ENCODE measurements around the gene CALCA.

The CALCA gene

DNA sequence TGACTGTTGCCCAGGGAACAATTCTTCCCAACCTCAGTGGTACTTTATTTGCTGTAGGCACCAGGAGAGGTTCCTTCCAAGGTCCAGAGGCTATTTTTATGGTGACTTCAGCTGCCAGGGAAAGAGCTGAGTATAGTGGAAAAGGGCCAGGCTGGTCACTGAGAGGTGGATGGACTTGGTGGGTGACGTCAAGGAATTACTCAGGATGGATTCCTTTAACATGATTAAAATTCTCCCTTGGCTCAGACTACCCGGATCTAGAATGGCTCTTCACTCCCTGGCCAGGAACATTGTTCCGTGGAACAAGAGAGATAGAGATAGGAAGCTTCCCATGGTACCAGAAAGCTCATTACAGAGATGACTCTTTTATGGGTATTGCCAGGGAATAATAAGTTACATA is 8.7 kb upstream of the CALCA start:
- no peak overlapping the region for H3K27ac ChIP-seq
- TF ChIP-seq, protein P1, sequence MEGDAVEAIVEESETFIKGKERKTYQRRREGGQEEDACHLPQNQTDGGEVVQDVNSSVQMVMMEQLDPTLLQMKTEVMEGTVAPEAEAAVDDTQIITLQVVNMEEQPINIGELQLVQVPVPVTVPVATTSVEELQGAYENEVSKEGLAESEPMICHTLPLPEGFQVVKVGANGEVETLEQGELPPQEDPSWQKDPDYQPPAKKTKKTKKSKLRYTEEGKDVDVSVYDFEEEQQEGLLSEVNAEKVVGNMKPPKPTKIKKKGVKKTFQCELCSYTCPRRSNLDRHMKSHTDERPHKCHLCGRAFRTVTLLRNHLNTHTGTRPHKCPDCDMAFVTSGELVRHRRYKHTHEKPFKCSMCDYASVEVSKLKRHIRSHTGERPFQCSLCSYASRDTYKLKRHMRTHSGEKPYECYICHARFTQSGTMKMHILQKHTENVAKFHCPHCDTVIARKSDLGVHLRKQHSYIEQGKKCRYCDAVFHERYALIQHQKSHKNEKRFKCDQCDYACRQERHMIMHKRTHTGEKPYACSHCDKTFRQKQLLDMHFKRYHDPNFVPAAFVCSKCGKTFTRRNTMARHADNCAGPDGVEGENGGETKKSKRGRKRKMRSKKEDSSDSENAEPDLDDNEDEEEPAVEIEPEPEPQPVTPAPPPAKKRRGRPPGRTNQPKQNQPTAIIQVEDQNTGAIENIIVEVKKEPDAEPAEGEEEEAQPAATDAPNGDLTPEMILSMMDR (conservative IDR thresholded peaks at IDR 0.05), result no peak

DNA sequence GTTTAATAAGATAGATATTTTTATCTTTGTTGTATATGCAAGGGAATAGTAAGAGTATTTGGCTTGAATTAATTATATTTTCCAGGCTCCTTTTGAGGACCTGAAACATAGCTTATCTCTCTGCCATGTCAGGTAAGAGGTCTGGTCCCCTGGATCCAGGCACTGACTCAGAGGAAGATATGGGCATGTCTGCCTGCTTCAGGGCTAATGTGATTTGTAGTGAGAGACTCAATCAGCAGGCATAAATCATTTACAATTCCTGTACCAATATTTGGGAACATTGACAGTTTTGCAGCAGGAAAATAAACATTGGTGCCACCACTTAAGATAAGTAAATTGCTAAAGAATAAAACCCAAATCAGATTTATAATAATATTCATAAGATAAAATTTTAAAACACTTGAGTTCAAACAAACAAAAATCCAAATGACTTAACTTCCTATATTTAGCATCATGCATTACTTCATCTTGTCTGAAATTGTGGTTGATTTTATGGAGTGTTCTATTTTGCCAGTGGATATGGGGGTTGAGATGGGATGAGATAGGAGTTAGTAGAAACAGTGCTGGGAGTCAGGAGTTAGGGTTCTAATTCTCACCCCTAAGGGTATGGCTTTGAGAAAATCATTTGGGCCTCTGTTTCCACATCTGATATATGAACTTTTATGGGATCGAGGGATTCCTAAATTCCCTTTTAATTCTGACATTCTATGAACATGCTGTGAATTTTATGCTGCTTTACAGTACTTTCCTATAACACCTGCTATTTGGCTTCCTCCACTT is 5.1 kb upstream of the CALCA start:
- TF ChIP-seq, protein P1 (conservative IDR thresholded peaks at IDR 0.05), result no peak
- H3K27ac ChIP-seq, result no peak overlapping the region

DNA sequence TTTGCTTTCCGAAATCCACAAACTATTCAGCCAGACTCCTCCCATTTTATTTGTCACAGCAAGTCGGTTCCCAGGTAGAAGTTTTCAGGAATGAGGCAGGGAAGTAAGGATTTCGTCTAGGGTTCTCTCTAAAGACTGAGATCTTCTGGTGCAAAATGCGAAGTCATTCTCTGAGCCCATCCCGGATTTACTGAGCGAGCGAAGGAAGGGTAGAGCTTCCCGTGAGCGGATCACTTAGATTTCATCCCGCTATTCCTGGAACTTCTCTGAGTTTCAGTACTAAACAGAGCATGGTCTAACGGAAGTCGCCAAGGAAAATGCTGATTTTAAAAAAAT is 3.1 kb upstream of the CALCA start:
- no peak overlapping the region for H3K27ac ChIP-seq
- TF ChIP-seq, protein P1 (conservative IDR thresholded peaks at IDR 0.05), result no peak

DNA sequence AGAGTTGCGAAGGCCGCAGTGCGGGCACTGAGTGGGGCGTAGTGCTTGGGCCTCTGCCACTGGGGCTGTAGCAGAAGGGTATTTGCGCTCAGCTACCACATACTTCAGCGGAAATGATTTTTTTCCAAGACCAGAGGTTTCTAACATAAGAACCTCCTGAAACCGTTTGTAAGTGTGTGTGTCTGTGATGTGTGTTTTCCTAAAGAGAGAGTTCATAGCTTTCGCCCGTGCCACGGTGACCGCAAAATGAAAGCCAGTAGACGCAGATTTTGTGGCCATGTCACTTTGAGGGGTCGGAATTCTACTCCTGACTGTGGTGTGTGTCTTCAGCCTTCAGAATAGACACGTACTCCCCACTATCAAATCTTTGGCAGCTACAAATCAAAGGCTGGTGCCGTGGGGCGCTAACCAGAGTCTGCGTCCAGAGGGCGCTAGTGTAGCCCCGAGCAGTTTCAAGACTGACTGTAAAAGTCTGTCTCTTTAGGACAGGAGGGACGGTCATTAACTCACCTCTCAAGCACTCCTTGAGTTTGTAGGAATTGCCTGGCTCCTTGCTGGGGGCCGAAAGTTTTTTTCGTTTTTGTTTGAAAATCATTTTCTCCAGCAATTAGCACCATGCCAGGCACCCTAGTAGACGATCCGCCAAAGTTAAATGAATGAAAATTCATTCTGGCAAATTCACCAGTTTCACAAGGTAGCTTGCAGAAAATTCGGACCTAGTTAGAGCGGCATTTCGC is 2.5 kb upstream of the CALCA start:
- TF ChIP-seq, protein P1 (conservative IDR thresholded peaks at IDR 0.05), result peak; percentile 44
- no peak overlapping the region for H3K27ac ChIP-seq

DNA sequence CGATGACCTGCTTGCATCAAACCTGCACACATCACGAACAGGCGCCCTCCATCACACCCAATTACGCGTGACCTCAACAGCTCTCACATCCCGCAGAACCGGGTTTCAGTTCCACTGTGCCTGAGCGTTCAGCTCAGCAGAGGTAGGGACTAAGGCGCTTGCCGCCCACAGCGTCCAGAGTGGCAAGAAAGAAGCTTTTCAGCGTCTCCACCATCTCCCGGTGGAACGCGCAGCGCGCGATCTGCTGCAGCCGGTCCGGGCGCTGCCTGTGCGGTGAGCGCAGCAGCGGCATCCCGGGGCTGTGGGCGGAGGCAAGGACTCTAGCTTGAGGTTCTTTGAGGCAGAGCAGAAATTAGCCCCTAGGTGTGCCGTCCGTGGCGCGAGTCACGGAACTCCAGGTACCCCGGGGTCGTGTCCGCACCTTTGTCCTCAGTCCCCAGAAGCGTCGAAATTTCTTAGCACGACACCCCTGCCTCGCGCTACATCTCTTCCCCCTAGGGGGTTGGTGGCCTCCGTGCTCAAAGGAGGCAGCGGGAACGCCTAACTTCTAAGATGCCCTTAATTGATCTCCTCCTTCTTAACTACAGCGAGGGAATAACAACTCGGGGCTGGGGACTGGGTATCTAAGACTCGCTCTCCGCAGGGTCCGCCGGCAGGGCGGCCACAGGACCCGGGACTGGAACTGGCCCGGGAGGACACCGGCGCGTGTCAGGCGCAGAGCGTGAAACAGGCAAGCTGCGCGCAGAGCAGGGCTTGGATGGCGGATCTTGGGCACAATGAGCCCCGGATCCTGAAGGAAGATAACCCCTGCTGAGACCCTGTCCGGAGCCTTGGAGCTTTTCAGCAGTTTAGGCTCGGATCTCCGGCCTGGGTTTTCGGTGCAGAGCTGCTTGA is 1.7 kb upstream of the CALCA start:
- TF ChIP-seq, protein P1 (conservative IDR thresholded peaks at IDR 0.05), result no peak
- no peak overlapping the region for H3K27ac ChIP-seq

DNA sequence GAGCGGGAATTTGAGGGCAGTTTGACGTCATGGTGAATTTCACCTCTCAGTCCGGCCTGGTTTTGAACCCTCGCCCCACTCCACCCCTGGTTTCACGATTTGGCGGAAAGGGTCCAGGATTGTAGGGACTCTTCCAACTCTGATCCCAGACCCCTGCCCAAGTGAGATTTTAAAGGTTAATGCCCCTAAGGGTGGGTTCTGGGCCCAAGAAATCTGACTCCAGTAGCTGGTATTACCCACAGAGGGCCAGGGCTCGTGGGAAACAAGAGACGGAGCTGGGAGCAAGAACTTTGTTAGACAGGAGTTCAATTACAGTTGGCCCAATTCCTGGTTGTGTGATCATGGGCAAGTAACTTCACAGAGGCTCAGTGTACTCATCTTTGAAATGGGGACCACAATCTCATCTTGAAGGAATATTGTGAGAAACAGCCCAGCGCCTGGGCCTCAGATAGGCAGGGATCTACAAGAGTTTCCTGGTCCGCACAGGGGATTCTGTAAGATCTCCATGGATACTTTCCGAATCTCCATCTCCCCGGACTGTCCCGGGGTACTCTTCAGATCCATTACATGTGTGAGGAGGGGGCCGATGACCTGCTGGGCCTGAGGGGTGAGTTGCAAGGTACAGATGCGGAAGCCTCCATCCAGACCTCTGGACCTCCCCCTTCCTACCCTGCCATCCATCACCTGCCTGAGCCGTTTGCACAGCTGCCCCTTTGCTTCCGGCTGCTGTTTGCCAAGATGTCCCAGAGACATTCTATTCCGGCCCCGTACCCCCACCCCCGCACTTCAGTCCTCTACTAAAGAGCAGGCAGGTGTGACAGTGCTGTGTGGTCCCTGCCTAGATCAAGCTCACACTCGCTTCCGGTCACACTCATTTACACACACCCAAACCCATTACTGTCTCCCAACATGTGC is 687 bp upstream of the CALCA start:
- TF ChIP-seq, protein P1 (conservative IDR thresholded peaks at IDR 0.05), result no peak
- no peak overlapping the region for H3K27ac ChIP-seq
